SK-N-SH (cell line): ENCODE measurements around the gene ESF1. TPM values are rescaled to one million over a fixed set of nuclear protein-coding genes. Genes with fewer than 3 reads are reported as not detected.

ENCODE experiments used
- CTCF ChIA-PET: fragments of 300-600, 350-600 bp; formaldehyde crosslinking; extraction: SDS; loops from one replicate; lab custom pipeline; 2021; lab: Yijun Ruan, JAX
- POLR2A ChIA-PET: fragments of 350-600 bp; sonication (Branson Sonifier 250); formaldehyde crosslinking; extraction: SDS; loops from one replicate; lab custom pipeline; 2020; ENCODE audit warnings: antibody characterized with exemption, inconsistent platforms; lab: Yijun Ruan, JAX
- DNase-seq: peaks from one replicate; pipeline ENCODE4 v3.0.0; 2012
- H2AFZ ChIP-seq: fragments of 200-600 bp; sonication (generic); 2 replicates; pipeline ENCODE4 v1.8.1; 2016; ENCODE audit warnings: antibody characterized with exemption, mild to moderate bottlenecking, low read depth
- H3F3A ChIP-seq: fragments of 200-600 bp; sonication (generic); replicated peaks from 2 replicates; pipeline ENCODE3; 2016; ENCODE audit warnings: antibody characterized with exemption, mild to moderate bottlenecking; ENCODE audit not compliant: insufficient read depth
- H3K27ac ChIP-seq, 2 experiments: fragments of 200-500 bp in 1 of 2; fragments of 200-600 bp in 1 of 2; sonication (Bioruptor generic) in 1 of 2; sonication (generic), shearing (Covaris generic) in 1 of 2; 2 replicates each; pipeline versions ENCODE4 v1.5.1 to v1.6.1; 2014 to 2016; ENCODE audit warnings: low read depth in 2 of 2, inconsistent platforms in 1 of 2, low read length in 1 of 2, mild to moderate bottlenecking in 1 of 2, mixed read lengths in 1 of 2
- H3K27me3 ChIP-seq: fragments of 200-600 bp; sonication (generic), shearing (Covaris generic); 2 replicates; pipeline ENCODE4 v1.6.1; 2016; ENCODE audit warnings: mixed run types; ENCODE audit not compliant: insufficient read depth
- H3K36me3 ChIP-seq, 2 experiments: fragments of 200-500 bp in 1 of 2; fragments of 200-600 bp in 1 of 2; sonication (Bioruptor generic) in 1 of 2; sonication (generic) in 1 of 2; replicated peaks in 1 of 2; 2 replicates each; pipeline versions ENCODE3 to v1.5.1; 2014 to 2016; ENCODE audit warnings: low read length in 1 of 2, mild to moderate bottlenecking in 1 of 2; ENCODE audit not compliant: insufficient read depth in 2 of 2, control insufficient read depth in 1 of 2
- H3K4me1 ChIP-seq, 2 experiments: fragments of 200-500 bp in 1 of 2; fragments of 200-600 bp in 1 of 2; sonication (Bioruptor generic) in 1 of 2; sonication (generic), shearing (Covaris generic) in 1 of 2; 2 replicates each; pipeline versions ENCODE4 v1.5.1 to v1.6.1; 2014 to 2016; ENCODE audit warnings: low read depth in 1 of 2, low read length in 1 of 2, mixed run types in 1 of 2; ENCODE audit not compliant: insufficient read depth in 2 of 2, control insufficient read depth in 1 of 2
- H3K4me2 ChIP-seq: fragments of 200-600 bp; sonication (generic), shearing (Covaris generic); 2 replicates; pipeline ENCODE4 v1.6.1; 2017; ENCODE audit warnings: mixed run types
- H3K4me3 ChIP-seq, 2 experiments: fragments of 200-500 bp in 1 of 2; fragments of 200-600 bp in 1 of 2; sonication (Bioruptor generic) in 1 of 2; sonication (generic), shearing (Covaris generic) in 1 of 2; 2 replicates each; pipeline versions ENCODE4 v1.5.1 to v1.8.1; 2014 to 2016; ENCODE audit warnings: low read depth in 2 of 2, inconsistent platforms in 1 of 2, low read length in 1 of 2, mild to moderate bottlenecking in 1 of 2, mixed read lengths in 1 of 2, moderate library complexity in 1 of 2
- H3K79me2 ChIP-seq: fragments of 200-600 bp; sonication (generic); 2 replicates; pipeline ENCODE4 v1.8.1; 2017; ENCODE audit warnings: mild to moderate bottlenecking; ENCODE audit not compliant: insufficient read depth
- H3K9ac ChIP-seq: fragments of 200-600 bp; sonication (generic); 2 replicates; pipeline ENCODE4 v1.6.1; 2017; ENCODE audit warnings: mixed run types
- H3K9me2 ChIP-seq: fragments of 200-600 bp; sonication (generic); 2 replicates; pipeline ENCODE4 v1.6.1; 2017; ENCODE audit warnings: mixed run types
- H3K9me3 ChIP-seq: fragments of 200-600 bp; sonication (generic); 2 replicates; pipeline ENCODE4 v1.6.1; 2017; ENCODE audit warnings: mixed run types, mild to moderate bottlenecking, moderate library complexity
- H4K20me1 ChIP-seq: fragments of 200-600 bp; sonication (generic); 2 replicates; pipeline ENCODE4 v1.6.1; 2017; ENCODE audit warnings: mild to moderate bottlenecking, mixed run types; ENCODE audit not compliant: insufficient read depth
- CHD2 ChIP-seq: fragments of 150-350 bp; IDR thresholded peaks from 2 replicates; pipeline ENCODE4 v1.6.1; 2018; ENCODE audit warnings: low read length; ENCODE audit not compliant: partially characterized antibody
- EP300 ChIP-seq, 2 experiments: IDR thresholded peaks; 2 replicates each; pipeline versions ENCODE4 v1.4.0 to v1.6.1; 2012; ENCODE audit warnings: borderline replicate concordance in 1 of 2, low read depth in 1 of 2, low read length in 1 of 2
- EZH2phosphoT487 ChIP-seq: fragments of 200-600 bp; sonication (generic); IDR thresholded peaks from 2 replicates; pipeline ENCODE4 v1.6.1; 2017; ENCODE audit warnings: low read depth, mixed run types, mild to moderate bottlenecking, antibody characterized with exemption, moderate library complexity, borderline replicate concordance
- FOSL2 ChIP-seq: IDR thresholded peaks from 2 replicates; pipeline ENCODE4 v1.4.0; 2012; ENCODE audit warnings: low read depth, mild to moderate bottlenecking, moderate library complexity, borderline replicate concordance
- FOXM1 ChIP-seq: IDR thresholded peaks from 2 replicates; pipeline ENCODE4 v1.4.0; 2012; ENCODE audit warnings: low read depth, mild to moderate bottlenecking
- GATA2 ChIP-seq: sonication (generic); formaldehyde crosslinking; IDR thresholded peaks from 2 replicates; pipeline ENCODE4 v1.5.0; 2020; ENCODE audit warnings: mild to moderate bottlenecking, missing genetic modification reagents
- IRF3 ChIP-seq: fragments of 150-350 bp; IDR thresholded peaks from 2 replicates; pipeline ENCODE4 v1.6.1; 2016; ENCODE audit warnings: mild to moderate bottlenecking, low read depth, low read length
- JUND ChIP-seq: IDR thresholded peaks from 2 replicates; pipeline ENCODE4 v1.4.0; 2012
- MAX ChIP-seq: IDR thresholded peaks from 2 replicates; pipeline ENCODE4 v1.4.0; 2012; ENCODE audit warnings: low read depth
- MEF2A ChIP-seq: IDR thresholded peaks from 2 replicates; pipeline ENCODE4 v1.4.0; 2012; ENCODE audit warnings: low read depth, borderline replicate concordance
- MXI1 ChIP-seq: IDR thresholded peaks from 2 replicates; pipeline ENCODE4 v1.6.1; 2012; ENCODE audit warnings: mild to moderate bottlenecking, low read depth, low read length, improper control_type of control experiment
- NFIC ChIP-seq: IDR thresholded peaks from 2 replicates; pipeline ENCODE4 v1.4.0; 2012; ENCODE audit warnings: borderline replicate concordance
- NRF1 ChIP-seq: IDR thresholded peaks from 2 replicates; pipeline ENCODE4 v1.6.1; 2012; ENCODE audit warnings: low read depth, mild to moderate bottlenecking, low read length
- PBX3 ChIP-seq: IDR thresholded peaks from 2 replicates; pipeline ENCODE4; 2012
- POLR2AphosphoS5 ChIP-seq: IDR thresholded peaks from 2 replicates; pipeline ENCODE4 v1.6.1; 2012; ENCODE audit warnings: low read depth, low read length
- RCOR1 ChIP-seq: fragments of 150-350 bp; IDR thresholded peaks from 2 replicates; pipeline ENCODE4 v1.6.1; 2017; ENCODE audit warnings: antibody characterized with exemption, low read length
- RXRA ChIP-seq: IDR thresholded peaks from 2 replicates; pipeline ENCODE4 v1.4.0; 2012; ENCODE audit warnings: low read depth, mild to moderate bottlenecking, borderline replicate concordance
- SIN3A ChIP-seq: IDR thresholded peaks from 2 replicates; pipeline ENCODE4 v1.6.1; 2012; ENCODE audit warnings: low read depth, mild to moderate bottlenecking, low read length, moderate library complexity, borderline replicate concordance
- TAF1 ChIP-seq: IDR thresholded peaks from 2 replicates; pipeline ENCODE4 v1.6.1; 2012; ENCODE audit warnings: low read depth, mild to moderate bottlenecking, low read length, moderate library complexity, borderline replicate concordance
- TCF12 ChIP-seq: IDR thresholded peaks from 2 replicates; pipeline ENCODE4 v1.4.0; 2012
- USF1 ChIP-seq: IDR thresholded peaks from 2 replicates; pipeline ENCODE4 v1.4.0; 2012; ENCODE audit warnings: low read depth, borderline replicate concordance
- WGBS: methylation state at CpG from one replicate; pipeline ENCODE4 v1.1.6; 2017; ENCODE audit warnings: low lambda C conversion rate; 5-methylcytosine and 5-hydroxymethylcytosine counted together
- polyA plus RNA-seq, 3 experiments: library from polyadenylated mRNA; depleted of rRNA; stranded (reverse); fragments of >200 nt; gene quantifications; 2 replicates each; pipeline ENCODE4 v1.2.3, GENCODE V29; 2012

Gene ESF1
- polyA plus RNA-seq, 1 of the 3 experiments (the other 2 are of a cell fraction) = 1.4 TPM

GRCh38 chr20:13800728-13801134 lies 16.0 kb upstream of the ESF1 start:
- ChIA-PET CTCF (interaction anchor here (1.3 to 2.7 kb wide), 2 partner anchors 13 to 17 kb away, joined by 3 to 11 read pairs; no protein-coding TSS in a partner anchor), POLR2A (no interaction called here)
- no peaks in the 10 kb centered on the region for H4K20me1 ChIP-seq
- H2AFZ ChIP-seq = no peak overlapping the region
- peaks cover 9% of the 10 kb centered on the region for H3F3A ChIP-seq
- TF ChIP-seq SIN3A (peak; percentile 31; the same call in 1 of the 2 replicates), JUND (peak; percentile 13), RXRA (peak; percentile 20; the same call in 1 of the 2 replicates), NFIC (peak; percentile 87), GATA2 (CRISPR knock-in tag) (peak; percentile 76), EZH2phosphoT487 (no peak), FOSL2 (peak; percentile 24; the same call in 1 of the 2 replicates), EP300 (IDR thresholded peaks at IDR 0.05; ENCODE audit: borderline replicate concordance in 1 of 2, low read depth in 1 of 2, low read length in 1 of 2) (peak; percentile 47 to 62; a peak in 3 of 4 replicates), MAX (peak; percentile 90), IRF3 (no peak), FOXM1 (no peak), PBX3 (peak; percentile 76), POLR2AphosphoS5 (peak; percentile 51; the same call in 1 of the 2 replicates), CHD2 (peak; percentile 39), USF1 (no peak), TCF12 (peak; percentile 95), MEF2A (no peak), NRF1 (no peak), MXI1 (peak; percentile 95), RCOR1 (peak; percentile 88), TAF1 (no peak)
- H3K9me2 ChIP-seq = no peaks in the 10 kb centered on the region
- peaks cover 64 to 71% of the 10 kb centered on the region in 2 experiments for H3K36me3 ChIP-seq
- no peak overlapping the region for H3K9ac ChIP-seq
- H3K27ac ChIP-seq = peak overlapping the region; percentile 27 to 95; a peak in 3 of 4 replicates
- 19% methylated on average over 6 of the region's 7 CpGs for WGBS
- H3K79me2 ChIP-seq = no peaks in the 10 kb centered on the region
- H3K9me3 ChIP-seq = no peaks in the 10 kb centered on the region
- peak overlapping the region; percentile 26; the same call in 1 of the 2 replicates for H3K4me2 ChIP-seq
- no peaks in the 10 kb centered on the region for H3K27me3 ChIP-seq
- 0 out of 4 replicates have a peak overlapping the region, but pooled peaks of 1 of the 2 experiments have one; percentile 8 for H3K4me3 ChIP-seq
- DNase-seq = peak; percentile 67
- peaks cover 8 to 17% of the 10 kb centered on the region in 2 experiments for H3K4me1 ChIP-seq
